Measurements from ENCODE around the gene STMN1.
"Not testable (repeated sequence)": the region's sequence is repeated elsewhere in the genome, so short reads cannot be mapped to it uniquely, and the experiment has no call there.

STMN1 gene

DNA sequence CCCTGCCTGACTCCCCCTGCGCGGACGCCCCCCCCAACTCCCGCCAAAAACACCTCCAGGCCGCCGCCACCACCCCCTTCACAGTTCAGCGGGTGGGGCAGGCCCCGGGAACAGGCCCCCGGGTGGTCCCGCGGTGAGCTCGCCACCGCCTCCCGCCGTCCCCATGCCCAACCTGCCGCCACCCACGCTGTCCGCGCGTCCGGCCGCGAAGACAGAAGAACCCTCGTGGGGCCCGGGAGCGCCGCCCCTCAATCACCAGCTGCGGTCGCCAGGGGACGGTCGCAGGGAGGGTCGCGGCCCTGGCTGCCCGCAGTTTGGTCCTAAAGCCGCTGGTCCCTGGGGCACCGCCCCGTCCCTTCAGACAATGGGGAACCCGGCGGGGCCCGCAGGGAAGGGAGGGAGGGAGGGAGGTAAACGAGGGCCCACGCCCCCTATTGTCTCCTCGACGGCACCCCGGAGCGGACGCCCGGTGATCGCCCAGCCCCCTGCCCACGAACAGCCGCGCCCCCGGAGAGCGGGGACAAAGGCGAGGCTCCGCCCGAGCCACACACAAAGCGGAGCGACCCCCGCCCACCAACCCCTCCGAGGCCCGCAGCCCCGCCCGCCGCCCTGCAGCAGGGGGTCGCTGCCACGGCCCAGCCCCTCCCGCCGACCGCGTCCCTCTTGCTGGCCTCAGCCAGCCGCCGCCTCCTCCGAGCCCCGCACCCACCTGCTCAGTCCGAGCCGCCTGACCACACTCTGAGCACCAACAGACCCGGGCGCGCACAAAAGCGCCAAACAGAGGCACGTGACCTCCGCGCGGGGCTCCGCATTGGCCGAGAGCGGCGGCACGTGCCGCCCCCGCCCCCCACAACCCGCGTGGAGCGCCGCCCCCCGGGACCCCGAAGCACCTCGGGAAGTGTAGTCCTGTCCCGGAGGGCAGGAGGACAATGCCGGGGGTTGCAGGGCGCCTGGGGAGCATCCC, at the start of gene STMN1:
STMN1 (minus strand) TSS at position 740 of the 964 bp plus-strand sequence. CDS start 1,743 bp downstream, outside the sequence.
- DNase-seq = peak; percentile 89

DNA sequence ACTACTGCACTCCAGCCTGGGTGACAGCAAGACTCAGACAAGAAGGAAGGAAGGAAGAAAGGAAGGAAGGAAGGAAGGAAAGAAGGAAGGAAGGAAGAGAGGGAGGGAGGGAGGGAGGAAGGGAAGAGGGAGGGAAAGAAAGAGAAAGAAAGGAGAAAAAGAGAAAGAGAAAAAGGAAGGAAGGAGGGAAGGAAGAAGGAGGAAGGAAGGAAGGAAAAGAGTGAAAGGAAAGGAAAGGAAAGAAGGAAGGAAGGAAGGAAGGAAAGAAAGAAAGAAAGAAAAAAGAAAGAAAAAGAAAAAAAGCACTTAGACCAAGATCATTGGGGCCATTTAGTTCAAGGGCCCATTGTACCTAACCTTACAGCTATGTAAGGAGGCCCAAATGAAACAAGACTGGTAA, 49.3 kb upstream of the STMN1 start:
- no peak for DNase-seq

DNA sequence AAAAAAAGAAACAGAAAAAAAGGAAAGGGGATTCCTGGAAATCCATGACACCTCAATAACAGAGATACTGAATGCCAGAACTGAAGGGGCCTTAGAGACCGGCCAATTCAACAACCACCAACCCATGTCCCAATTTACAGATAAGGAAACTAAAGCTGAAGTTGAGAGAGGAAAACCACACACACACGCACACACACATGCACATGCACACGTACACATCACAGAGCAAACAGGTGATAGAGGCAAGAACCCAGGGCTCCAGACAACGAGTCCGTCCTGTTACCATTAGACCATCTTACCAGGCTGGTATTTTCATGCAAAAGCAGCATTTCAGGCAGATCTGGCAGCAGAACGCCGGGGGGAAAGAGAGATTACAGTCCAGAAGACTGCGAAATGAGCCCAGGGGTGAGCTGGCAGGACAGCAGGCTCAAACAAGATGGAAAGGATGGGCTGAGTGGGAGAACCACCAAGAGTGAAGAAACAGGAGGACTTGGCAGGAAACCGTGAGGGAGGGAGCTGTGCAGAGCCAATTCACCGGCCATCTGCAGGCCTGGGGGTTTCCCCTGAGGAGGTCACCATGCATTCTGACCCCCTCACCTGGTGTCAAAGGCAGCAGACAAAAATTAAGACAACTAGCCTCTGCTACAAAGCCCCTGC, 48.2 kb upstream of the STMN1 start:
- DNase-seq = no peak

DNA sequence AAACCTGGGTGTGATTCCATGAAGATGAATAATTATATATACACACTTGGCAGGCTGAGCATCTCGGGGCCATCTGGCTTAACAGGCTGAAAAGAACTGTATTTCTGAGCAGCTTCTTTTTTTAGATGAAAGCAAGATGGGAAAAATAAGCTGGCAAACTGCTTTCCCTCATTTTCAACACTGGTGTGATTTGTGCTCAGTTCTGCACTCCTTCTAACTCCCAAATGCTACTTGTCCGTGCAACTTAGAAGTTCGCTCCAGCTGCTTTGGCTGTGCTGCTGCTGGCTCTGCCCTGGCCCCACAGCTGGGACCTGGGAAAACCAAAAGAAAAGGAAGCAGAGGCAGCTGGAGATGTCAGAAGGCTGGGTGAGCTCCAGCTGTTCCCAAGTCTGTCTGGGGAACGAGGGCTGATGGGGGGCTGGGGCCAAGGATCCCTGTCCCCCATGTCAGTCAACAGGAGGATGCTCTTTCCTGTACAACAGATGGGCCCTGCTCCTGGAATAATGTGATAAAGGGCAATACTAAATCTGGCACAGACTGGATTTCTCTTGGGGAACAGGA, 46.7 kb upstream of the STMN1 start:
- no peak for DNase-seq

DNA sequence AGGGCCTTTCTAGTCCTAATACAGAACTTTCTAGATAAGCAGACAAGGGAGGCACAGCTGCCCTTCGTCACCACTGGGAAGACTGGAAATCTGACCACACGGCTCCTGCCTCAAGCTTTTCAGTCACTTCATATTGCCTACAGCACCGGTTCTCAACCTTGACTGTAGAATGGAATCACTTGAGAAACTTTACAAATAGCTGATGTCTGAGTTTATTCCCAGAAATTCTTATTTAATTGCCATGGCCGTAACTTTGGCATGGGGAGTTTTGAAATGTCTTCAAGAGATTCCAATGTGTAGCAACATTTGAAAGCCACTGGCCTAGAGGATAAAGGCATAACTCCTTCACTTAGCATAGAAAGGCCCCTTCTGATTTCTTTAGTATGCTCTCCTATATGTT, 42.4 kb upstream of the STMN1 start:
- no peak for DNase-seq

DNA sequence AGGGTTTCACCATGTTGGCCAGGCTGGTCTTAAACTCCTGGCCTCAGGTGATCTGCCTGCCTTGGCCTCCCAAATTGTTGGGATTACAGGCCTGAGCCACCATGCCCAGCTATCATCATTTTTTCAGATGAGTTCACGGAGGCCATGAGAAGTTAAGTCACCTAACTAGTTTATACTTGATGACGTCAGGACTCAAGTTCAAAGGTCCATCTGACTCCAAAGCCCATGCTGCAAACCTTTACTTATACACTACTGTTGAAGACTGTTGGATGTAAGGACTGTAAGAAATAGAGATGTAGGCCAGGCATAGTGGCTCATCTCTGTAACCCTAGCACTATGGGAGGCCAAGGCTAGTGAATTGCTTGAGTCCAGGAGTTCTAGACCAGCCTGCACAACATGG, 40.8 kb upstream of the STMN1 start:
- DNase-seq = no peak

DNA sequence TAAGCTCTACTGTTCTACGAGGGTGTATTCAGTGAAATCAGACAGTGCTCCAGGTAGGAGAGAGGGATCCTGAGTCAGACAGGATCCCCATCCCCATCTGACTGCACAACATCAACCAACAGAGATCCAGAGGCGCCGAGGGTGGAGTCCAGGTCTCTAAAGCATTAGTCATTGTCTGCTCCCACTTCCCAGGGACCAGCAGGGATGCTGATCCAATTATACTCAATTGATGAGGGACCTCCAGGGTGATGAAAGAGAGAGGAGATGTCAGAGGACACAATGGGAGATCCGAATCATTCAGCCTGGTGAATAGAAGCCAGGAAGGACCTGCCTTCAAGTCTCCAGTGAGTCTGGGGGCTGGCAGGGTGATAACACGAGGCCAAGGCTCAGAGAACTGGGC, 39.5 kb upstream of the STMN1 start:
- no peak for DNase-seq

DNA sequence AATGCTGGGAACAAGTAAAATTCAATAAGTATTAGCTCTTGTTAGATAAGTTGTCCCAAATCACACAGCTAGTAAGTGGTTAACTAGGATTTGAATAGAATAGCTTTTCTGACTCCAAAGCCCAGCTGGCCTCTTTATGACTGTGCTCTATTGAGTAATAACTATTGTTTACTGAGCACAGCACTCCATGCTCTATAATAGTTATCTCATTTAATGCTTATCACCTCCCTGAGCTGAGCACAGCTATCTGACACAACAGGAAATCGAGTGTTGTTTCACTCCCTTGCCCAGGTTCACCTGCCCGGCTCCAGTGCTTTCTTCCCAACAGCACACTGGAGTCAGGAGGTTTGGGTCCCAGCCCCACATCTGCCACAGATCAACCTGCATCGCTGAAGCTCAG, 38.8 kb upstream of the STMN1 start:
- peak; percentile 18 for DNase-seq

DNA sequence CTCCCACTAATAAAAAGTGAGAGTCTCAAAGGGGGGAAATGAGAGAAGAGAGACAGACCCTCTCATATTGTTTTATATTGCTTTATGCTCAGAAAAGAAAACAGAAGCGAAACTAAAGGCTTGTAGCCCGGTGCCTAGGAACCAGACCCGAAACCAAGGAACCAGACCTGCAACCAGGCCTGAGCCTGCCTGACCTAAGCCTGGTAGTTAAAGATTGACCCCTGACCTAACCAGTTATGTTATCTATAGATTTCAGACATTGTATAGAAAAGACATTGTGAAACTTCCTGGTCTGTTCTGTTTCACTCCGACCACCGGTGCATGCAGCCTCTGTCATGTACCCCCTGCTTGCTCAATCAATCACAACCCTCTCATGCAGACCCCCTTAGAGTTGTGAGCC, 37.3 kb upstream of the STMN1 start:
- DNase-seq = not testable (repeated sequence)

DNA sequence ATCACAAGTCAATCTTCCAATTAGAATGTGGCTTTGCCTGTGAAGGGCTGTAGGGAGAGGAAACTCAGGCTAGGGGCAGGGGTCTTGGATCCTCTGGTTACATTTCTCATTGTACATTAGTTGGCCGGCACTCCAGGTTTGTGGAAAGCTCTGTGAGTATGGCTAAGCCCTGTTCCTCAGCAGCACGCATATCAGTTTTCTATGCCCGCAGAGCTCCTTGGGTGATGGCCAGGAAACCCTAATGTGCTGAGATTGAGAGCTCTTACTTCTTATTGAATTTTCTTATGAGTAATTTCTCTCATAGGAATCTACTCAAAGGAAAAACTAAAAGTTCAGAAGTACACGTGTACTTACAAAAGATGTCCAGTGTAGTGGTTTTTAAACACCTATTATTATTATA, 30.7 kb upstream of the STMN1 start:
- DNase-seq = no peak

DNA sequence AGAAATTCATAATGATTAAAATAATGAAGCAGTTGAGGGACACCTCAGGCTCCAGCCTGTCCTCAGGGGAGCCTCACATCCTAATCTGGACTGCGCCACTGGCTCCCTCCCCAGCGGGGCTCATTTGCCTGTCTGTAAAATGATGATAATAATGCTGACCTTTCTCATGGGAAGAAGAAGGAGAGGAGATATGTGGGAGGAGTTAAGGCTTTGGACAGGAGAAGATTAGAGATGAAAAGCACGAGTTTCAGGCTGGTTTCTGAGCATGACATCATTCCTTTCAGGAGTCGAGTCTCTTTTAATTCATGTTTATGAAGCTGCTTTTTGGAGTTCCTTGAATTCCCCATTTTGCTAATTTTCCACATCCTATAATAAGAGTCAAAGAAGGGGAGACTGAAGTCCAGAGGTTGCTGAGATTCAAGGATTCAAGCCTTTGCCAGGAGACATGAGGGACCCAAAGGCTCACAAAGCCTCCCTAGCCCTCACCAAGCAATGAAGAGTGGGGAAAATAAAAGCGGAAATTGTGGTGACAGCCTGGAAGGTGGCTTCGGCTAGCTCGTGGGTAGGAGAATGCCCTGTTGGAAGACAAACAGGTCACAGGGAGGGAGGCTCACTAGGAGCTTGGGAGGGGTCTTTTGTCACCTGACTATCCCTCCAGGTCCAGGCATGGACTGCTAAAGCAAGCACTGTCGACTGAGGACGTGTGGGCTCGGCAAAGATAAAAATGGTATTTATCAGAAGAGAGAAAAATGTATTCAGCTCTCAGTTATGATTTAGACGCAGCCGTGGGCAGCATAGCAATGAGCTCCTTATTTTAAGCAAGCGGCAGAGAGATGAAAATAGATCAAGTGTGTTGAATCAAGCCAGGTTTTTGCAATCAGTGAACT, 27.5 kb upstream of the STMN1 start:
- no peak for DNase-seq

DNA sequence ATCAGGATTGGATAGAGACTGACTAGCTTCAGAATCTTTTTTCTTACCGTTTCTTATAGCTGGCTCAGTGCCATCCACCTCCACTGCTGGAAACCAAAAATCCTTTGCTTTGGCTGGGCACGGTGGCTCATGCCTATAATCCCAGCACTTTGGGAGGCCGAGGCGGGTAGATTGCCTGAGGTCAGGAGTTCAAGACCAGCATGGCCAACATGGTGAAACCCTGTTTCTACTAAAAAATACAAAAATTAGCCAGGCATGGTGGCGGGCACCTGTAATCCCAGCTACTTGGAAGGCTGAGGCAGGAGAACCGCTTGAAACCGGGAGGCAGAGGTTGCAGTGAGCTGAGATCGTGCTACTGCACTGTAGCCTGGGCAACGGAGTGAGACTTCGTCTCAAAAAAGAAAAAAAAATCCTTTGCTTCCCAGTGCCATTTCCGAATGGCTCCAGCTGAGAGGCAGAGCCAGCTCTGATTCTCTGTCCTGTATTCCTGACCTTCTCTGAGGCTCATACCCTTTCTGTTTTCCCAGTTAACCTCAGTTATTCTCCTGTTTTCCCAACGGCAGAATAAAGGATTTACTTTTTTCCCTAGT, 26.7 kb upstream of the STMN1 start:
- DNase-seq = not testable (repeated sequence)

DNA sequence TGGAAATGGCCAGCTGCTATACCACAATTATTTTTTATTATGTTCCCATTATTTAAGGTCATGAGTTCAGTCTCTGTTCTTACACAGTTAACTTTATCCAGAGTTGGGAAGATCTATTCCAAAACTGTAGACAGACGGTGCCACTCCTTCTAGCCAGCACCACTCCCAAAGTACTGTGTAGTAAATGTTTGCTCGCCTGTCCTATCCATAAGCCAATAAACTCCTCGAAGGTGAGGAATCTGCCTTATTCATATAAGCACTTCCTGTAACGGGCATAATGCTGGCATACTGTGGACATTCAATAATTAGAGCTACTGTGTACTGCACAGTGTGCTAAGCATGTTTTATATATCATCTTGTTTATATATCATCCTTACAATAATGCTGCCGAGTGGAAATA, 26.1 kb upstream of the STMN1 start:
- DNase-seq = no peak

DNA sequence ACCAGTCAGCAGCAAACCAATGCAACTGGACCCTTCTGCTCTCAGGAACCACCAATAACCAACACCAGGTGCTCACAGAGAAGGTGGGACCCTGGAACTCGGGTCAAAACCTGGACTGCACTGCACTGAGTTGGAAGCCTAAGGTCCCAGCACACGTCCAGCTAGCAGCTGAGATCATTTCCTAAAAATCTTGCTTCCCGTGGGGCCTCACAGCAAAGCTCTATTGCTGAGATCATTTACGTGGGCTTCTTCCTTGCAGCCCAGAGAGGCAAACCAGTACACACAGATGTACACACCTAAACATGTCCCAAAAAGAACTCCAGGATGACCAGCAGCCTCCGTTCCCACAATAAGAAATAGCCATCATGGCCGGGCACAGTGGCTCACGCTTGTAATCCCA, 22.8 kb upstream of the STMN1 start:
- no peak for DNase-seq

DNA sequence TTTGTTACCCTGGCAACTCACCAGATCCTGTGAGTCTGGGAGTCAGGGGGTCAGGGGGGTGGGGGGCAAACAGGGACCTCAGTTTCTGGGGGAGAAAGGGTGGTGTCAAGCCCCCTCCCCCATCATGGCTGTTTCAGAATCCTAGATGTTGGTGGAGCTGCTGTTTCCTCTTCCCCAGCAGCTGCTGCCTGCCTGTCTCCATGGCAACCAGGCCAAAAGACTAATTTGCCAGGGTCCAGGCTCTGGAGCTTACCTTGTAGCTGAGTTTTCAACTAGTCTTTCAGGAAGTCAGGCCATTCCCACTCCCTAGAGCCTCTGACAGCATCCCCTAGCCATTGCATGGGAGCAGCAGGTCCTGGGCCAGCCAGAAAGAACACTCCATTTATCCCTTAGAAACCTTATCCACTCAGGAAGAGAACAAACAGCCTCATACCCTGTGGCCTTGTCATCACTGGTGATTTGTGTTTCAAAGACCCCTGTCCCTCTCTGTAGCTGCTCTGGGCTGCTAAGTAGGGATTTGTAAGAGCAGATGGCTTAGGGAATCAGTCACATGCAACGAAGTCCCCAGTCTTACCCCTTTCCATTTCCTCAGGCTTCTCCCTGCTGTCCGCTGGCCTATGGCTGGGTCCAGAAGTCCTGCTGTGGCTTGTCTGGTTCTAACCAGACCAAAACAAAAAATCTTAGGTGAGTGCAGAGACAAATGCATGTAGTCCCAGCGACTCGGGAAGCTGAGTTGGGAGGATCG, 21.5 kb upstream of the STMN1 start:
- no peak for DNase-seq

DNA sequence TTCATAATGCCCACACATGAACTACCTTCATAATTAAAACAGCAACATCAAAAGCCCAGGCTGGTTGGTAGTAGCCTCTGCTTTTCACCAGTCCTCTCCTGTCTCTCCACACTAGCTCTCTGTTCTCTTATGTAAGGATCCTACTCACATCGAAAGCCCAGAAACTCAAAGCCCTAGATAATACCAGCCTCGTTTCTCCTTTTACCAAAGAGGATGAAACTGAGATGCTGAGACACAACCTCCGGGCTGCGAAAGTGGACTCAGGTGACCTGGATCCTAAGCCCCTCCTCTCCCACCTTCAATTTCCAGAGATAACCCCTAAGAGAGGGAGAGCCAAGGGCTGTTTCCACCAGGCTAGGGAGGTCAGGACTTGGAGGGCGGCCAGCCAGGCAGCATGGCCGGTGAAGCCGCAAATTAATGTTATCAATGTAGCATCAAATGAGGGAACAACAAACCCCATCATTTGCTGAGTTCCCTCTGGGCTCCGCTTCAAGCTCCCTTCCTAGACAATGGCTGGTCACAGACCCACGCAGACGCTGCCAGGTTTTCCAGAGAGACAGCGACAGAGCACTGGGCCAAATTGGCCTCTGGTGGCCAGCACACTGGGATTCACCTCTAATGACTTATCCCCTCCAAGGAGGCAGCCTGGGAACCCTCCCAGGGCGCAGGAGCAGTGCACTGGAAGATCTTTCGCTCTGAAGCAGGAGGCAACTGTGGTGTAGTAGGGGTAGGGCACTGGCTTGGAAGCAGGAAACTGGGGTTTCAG, 20.7 kb upstream of the STMN1 start:
- no peak for DNase-seq

DNA sequence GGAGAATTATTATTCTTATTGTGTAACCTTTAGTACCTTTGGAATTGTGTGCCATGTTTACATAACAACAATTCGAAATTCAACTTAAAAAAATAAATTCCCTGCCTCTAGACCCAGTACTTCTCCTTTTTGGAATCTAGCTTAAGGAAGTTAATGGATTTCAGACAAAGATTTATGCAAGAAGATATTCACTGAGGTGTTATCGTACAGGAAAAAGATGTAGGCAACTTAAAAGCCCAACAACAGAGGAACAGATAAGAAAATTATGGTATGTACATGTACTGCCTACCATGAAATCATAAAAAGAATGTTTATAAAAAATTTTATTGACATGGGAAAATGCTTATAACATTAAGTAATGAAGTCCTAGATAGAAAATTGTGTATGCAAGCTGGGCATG, 18.2 kb upstream of the STMN1 start:
- no peak for DNase-seq

DNA sequence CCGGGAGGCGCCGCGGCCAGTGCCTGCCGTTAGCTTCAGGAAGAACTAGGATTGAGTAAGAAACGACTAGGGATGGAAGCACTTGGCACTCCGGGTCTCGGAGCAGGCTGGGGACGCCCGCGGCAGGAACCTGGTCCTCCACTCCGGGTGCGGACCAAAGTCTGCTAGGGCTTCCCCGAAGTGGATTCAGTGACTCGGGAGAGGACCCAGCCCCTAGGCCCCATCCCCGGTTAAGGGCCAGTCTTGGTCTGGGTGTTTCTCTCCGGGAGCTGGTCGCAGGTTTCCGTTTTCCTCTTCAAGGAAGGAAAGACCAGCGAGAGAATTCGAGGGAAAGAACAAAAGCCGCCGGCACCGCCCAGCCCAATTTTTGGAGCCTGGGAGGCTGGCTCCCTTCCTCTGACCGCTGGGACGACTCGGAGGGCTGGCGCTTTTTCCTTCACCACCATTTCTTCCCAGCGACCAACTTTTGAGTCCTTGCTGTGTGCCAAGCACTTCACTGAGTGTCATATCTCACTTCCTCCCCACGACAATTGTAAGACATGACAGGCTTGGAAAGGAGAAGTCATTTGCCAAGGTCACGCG, 16.8 kb upstream of the STMN1 start:
- DNase-seq = no peak

DNA sequence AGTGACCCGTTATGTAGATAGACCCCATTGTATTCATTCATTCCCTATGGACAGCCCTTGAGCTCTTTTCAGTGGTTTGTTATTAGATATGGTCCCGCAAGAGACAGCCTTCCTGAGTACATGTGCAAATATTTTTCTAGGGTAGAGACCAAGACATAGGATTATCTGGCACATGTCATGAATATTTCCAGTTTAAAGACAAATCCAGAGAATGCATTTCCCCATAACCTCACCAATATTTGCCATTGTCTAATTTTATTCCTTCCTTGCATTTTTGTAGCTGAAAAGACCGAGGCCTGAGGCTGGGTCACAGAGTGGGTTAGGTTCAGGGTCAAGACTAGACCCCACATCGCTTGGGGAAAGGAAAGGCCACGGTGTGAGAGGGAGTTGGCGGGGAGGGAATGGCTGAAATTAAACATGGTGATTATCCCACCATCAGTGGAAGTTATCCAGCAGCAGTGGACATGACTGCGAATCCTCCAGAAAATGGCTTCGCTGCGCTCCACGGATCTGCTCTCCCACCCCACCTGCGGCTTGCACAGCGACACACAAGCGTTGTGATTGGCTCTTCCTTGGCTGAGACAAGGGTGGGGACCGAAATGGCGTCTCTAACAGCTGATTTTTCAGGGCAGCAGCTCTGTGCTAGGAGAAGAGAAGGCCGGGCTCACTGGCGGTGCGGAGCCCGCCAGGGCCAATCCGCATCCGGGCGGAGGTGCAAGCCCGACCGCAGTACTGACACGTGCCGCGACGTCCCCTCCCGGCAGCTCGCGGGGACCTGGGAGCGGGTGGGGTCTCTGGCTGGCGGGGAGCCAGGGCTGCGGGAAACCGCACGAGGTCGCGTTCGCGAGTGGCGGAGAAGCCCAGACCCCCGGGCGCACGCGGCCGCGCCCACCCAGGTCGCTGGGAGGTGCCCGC, 16.1 kb upstream of the STMN1 start:
- peak; percentile 69 for DNase-seq

All from NCI-H510A (cell line).